Inferior parietal cortex (tissue), 1 donor: ENCODE results near the gene TRIM37.
"Not testable (repeated sequence)": the region's sequence is repeated elsewhere in the genome, so short reads cannot be mapped to it uniquely, and the experiment has no call there.

Experiments
- DNase-seq: peaks from one replicate; pipeline ENCODE4 v3.0.0-alpha.2; 2016; ENCODE audit errors: extremely low spot score

TRIM37 gene

DNA sequence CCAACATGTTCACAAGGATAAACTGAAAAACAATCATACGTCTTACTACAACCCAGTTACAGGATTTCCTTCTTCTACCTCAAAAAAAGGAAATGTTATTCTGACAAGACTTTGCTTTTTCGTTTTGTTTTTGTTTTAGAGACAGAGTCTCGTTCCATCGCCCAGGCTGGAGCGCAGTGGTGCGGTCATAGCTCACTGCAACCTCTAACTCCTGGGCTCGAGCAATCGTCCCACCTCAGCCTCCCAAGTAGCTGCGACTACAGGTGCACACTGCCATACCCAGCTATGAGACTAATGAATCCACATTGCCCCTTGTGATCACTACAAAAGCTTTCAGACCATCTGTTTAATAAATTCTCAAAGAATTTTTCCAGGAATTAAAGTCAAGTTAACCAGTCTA lies 8.8 kb upstream of the TRIM37 start:
- no peak for DNase-seq

DNA sequence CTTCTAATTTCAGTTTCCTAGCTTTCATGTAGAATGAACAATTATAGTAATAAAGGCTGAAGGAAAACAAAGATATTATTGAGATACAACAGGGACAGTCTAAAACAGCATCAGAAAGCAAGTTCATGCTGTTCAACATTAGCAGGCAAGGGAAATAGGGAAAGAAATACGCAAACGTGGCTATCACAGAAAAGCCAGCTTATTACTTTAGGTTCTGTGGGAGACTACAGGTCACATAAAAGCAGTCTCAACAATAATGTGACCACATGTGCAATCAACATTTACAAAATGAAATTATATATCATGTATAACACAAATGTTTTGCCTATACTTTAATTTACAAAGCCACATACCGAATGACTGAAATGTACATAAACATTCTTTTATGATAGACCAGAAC lies 4.9 kb upstream of the TRIM37 start:
- DNase-seq = no peak

DNA sequence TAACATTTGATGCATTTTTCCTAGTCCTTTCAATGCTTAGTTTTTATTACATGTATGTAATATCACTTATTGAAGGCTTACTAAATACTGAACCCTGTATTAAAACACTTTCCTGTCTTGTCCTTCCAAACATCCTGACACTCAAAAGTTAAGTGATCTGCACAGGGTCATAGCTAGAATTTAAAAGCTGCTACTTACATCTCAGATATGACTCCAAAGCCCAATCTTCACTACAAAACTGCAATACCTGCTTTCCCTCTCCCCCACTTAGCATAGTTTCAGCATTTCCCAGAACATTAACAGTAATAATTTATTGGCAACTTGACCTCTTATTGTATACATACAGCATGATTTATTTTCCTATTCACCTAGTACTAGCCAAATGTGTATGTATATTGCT lies 4.3 kb upstream of the TRIM37 start:
- no peak for DNase-seq

GRCh38 chr17:59108400-59109102 lies 1.9 kb upstream of the TRIM37 start:
- no peak for DNase-seq

GRCh38 chr17:59107306-59107670 lies 608 bp upstream of the TRIM37 start:
- DNase-seq = no peak

- peak; percentile 50 for DNase-seq
These were observed 723 bp downstream of the TRIM37 start for GRCh38 chr17:59105852-59106462.

DNA sequence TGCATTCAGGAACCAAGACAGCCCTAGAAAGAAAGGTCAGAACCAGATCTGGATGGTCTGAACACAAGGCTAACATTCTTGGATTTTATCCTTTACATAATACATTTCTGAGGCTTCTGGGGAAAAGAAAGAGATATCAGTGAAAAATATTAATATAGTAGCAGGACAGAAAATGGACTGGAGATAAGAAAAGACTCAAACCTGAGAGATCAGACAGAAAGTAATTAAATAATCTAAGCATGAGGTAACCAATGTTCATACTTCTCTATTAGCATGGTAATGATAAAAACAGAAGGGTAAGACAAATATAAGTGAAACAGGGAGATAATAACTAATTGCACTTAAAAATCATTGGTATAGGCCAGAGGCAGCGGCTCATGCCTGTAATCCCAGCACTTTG lies 5.5 kb downstream of the TRIM37 start:
- no peak for DNase-seq

DNA sequence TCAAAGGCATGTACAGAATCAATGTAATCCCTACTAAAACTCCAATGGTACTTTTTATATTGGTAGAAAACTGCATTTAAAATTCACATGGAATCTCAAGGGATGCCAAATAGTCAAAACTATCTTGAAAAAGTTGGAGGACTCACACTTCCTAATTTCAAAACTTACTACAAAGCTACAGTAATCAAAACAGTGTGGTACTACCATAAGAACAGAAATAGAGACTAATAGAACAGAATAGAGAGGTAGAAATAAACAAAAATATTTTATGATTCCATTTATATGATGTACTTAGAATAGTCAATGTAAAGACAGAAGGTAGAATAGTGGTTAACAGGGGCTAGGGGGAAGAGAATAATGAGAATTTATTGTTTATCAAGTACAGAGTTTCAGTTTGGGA lies 8.8 kb downstream of the TRIM37 start:
- DNase-seq = no peak

DNA sequence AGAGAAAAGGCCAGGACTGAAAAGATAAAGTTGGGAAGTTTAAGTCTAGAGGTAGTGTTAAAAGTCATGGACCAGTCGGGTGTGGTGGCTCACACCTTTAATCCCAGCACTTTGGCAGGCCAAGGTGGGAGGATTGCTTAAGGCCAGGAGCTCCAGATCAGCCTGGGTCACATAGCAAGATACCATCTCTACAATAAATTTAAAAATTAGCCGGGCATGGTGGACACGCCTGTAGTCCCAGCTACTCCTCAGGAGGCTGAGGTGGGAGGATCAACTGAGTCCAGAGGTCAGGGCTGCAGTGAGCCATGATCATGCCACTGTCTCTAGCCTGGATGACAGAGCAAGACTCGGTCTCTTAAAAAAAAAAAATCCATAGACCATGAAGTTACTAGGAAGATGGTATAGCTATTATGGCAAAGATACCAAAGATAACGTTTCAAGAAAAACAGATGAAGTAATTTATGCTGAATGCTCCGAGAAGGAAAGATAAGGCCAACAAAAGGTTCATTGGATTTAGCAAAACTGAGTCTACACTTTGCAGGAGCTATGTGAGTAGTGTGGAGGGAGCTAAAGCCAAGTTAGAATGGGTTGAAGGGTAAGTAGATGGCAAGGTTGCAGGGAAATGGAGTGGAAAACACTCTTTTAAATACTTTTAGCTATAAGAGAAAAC lies 11.7 kb downstream of the TRIM37 start:
- DNase-seq = no peak

GRCh38 chr17:59093702-59094231 lies 12.9 kb downstream of the TRIM37 start:
- no peak for DNase-seq

DNA sequence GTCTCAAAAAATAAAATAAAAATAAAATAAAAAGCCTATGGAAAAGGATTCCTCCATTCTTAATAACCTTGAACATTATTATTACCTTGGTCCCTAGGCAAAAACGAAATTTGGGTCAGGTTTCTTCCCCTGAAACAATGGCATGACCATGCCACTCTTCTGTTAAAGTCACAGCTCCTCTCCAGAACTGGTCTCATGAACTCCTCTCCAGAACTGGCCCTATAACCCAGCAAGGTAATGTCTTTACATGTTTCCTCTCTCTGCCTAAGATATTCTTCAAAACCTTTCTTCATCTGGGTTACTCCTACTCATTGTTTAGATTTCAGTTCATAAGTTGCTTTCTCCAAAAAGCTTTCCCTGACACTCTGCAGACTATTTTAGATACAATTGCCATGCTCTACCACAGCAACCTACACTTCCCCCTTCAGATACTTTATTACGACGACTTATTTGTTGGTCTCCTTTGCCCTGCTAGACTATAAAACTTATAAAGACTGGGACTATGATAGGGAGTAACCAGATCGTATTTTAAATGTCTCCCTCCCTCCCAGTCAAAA lies 13.5 kb downstream of the TRIM37 start:
- DNase-seq = no peak

- DNase-seq = not testable (repeated sequence)
These were observed 16.1 kb downstream of the TRIM37 start for GRCh38 chr17:59090593-59090992.

GRCh38 chr17:59084154-59084553 lies 22.5 kb downstream of the TRIM37 start:
- DNase-seq = no peak

GRCh38 chr17:59074494-59074893 lies 32.2 kb downstream of the TRIM37 start:
- DNase-seq = no peak

GRCh38 chr17:59073972-59074371 lies 32.7 kb downstream of the TRIM37 start:
- DNase-seq = no peak

DNA sequence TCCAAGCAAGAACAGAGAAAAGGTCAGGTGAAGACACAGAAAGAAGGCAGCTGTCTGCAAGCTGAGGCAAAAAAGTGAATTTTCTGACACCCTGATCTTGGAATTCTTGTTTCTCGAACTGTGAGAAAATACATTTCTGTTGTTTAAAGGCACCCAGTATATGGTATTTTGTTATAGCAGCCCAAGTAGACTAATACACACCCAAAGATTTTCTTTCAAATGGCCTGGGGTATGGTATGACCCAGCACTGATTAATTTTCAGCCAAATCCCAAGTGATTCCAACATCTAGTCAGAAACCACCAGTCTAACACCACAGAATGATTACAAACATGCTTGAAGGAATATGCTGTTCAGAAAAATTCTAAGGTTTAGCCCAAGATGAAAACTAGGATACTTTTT lies 36.8 kb downstream of the TRIM37 start:
- DNase-seq = no peak

DNA sequence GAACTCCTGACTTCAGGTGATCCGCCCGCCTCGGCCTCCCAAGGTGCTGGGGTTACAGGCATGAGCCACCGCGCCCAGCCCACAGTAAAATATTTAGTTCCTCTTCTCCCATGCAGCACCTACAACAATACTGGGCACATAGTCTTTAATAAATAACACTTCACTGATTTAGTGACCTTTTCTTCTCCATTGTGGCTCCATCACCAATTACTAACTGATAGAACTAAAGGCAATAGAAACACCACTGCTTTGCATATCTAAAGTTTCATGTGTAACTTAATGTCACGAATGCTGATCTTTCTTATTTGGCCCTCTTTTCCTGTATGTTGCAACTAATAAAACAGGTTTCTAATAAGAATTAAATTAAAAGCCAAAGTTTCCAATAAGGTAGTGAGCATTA lies 38.9 kb downstream of the TRIM37 start:
- no peak for DNase-seq

GRCh38 chr17:59067340-59067739 lies 39.3 kb downstream of the TRIM37 start:
- no peak for DNase-seq

- DNase-seq = no peak
These were observed 44.2 kb downstream of the TRIM37 start for GRCh38 chr17:59062509-59062908.

GRCh38 chr17:59056857-59057256 lies 49.8 kb downstream of the TRIM37 start:
- DNase-seq = no peak

- DNase-seq = no peak
These were observed 56.9 kb downstream of the TRIM37 start for GRCh38 chr17:59049798-59050197.

- DNase-seq = no peak
These were observed 59.1 kb downstream of the TRIM37 start for GRCh38 chr17:59047616-59048015.

- DNase-seq = no peak
These were observed 60.5 kb downstream of the TRIM37 start for GRCh38 chr17:59046192-59046591.
